ENCODE data around the gene ZBTB14. TPM values are rescaled to one million over a fixed set of nuclear protein-coding genes. Genes with fewer than 3 reads are reported as not detected.

The ZBTB14 gene
- total RNA-seq, 4 donors from 2014 or later, result 9.8 to 13.3 (median 11.1) TPM

DNA sequence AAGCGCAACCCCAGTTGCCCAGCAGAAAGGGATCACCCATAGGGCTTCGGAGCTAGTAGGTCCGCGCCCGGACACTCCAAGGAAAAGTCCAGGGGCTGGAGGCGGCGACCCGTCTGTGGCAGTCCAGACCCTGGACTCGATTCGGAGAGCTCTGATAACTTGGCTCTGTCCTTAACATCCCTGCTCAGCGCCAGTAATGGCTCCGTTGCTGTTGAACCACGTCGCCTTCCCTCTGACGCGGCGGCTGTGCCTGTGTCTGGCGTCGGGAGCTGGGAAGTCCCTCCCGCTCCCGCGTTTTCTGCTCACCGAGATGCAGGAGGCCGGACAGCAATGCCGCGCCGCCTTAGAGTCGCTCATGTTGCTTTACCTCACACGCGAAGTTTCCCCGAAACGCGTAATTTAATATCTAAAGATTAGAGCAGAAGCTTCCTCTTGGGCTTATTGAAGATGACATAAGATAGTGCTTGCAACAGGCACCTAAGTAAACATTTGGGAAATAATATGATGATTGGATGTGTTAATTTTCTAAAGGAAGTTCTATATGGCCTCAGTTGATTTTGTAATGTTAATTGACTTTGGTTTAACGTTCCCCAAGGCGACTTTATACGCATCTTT lies 1.3 kb upstream of the ZBTB14 start:
- H3K4me3 ChIP-seq, result peak overlapping the region; percentile 74 to 94 (median 86)
- no peaks in the 10 kb centered on the region for H3K9me3 ChIP-seq
- TF ChIP-seq POLR2A (IDR thresholded peaks at IDR 0.05) (no peak), EP300 (IDR thresholded peaks at IDR 0.05) (peak; percentile 23 to 56)
- peaks cover 0 to 22% (median 11%) of the 10 kb centered on the region in 4 donors for H3K4me1 ChIP-seq
- no peaks in the 10 kb centered on the region for H3K27me3 ChIP-seq
- WGBS, 2 donors, result 4 to 6% methylated on average over 31 to 36 of the region's 36 CpGs
- H3K27ac ChIP-seq, result peak overlapping the region; percentile 92 to 100 (median 98)
- peak; percentile 64 to 70 for DNase-seq (ENCODE audit: low spot score in 2 of 2)
- H3K36me3 ChIP-seq, result peaks cover 0 to 2% (median 0%) of the 10 kb centered on the region in 3 donors

DNA sequence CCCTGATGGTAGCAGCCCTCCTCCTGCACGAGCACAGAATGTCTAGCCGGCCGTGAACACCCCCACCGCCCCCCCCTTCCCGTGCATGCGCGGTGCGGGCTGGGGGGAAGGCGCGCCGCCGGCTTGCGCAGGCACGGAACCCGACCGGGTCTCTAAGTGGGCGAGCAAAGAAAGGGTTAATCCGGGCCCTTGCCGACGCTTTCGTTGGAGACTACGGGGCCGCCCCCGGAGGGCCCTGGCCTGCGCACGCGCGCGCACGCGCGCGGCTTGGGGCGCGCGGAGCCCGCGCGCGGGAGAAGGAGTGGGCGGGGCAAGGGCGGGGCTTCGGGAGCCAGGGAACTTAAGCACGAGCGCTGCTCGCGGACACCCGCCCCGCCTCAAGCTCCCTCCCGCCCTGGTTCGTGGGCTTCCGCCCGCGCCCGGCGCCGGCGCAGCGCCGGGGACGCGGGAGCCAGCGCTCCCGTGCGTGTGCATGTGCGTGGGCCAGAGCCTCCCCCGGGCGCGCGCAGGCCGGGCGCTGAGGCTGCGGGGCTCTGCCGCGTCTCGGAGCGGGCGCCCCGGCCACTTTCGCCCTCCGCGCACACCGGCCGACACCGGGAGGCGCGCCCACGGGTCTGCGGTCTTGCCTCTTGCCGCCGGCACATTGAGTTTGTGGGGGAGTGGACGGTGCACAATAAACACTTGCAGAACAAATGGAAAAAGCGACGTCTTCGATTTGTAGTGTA lies 617 bp upstream of the ZBTB14 start:
- WGBS, 2 donors, result 0% methylated on average over 33 to 75 of the region's 95 CpGs
- H3K4me1 ChIP-seq, result peaks cover 0 to 22% (median 11%) of the 10 kb centered on the region in 4 donors
- H3K27ac ChIP-seq, result peak overlapping the region; percentile 92 to 100 (median 98)
- H3K9me3 ChIP-seq, result no peaks in the 10 kb centered on the region
- peaks cover 0 to 9% (median 0%) of the 10 kb centered on the region in 3 donors for H3K36me3 ChIP-seq
- peak overlapping the region; percentile 74 to 94 (median 86) for H3K4me3 ChIP-seq
- H3K27me3 ChIP-seq, result no peaks in the 10 kb centered on the region
- peak; percentile 94 to 95 for DNase-seq (ENCODE audit: low spot score in 2 of 2)
- TF ChIP-seq, protein P1, sequence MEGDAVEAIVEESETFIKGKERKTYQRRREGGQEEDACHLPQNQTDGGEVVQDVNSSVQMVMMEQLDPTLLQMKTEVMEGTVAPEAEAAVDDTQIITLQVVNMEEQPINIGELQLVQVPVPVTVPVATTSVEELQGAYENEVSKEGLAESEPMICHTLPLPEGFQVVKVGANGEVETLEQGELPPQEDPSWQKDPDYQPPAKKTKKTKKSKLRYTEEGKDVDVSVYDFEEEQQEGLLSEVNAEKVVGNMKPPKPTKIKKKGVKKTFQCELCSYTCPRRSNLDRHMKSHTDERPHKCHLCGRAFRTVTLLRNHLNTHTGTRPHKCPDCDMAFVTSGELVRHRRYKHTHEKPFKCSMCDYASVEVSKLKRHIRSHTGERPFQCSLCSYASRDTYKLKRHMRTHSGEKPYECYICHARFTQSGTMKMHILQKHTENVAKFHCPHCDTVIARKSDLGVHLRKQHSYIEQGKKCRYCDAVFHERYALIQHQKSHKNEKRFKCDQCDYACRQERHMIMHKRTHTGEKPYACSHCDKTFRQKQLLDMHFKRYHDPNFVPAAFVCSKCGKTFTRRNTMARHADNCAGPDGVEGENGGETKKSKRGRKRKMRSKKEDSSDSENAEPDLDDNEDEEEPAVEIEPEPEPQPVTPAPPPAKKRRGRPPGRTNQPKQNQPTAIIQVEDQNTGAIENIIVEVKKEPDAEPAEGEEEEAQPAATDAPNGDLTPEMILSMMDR (IDR thresholded peaks at IDR 0.05), result no peak
- TF ChIP-seq POLR2A (IDR thresholded peaks at IDR 0.05) (peak; percentile 51 to 64), EP300 (IDR thresholded peaks at IDR 0.05) (peak in 1 of 2 donors; percentile 65)

DNA sequence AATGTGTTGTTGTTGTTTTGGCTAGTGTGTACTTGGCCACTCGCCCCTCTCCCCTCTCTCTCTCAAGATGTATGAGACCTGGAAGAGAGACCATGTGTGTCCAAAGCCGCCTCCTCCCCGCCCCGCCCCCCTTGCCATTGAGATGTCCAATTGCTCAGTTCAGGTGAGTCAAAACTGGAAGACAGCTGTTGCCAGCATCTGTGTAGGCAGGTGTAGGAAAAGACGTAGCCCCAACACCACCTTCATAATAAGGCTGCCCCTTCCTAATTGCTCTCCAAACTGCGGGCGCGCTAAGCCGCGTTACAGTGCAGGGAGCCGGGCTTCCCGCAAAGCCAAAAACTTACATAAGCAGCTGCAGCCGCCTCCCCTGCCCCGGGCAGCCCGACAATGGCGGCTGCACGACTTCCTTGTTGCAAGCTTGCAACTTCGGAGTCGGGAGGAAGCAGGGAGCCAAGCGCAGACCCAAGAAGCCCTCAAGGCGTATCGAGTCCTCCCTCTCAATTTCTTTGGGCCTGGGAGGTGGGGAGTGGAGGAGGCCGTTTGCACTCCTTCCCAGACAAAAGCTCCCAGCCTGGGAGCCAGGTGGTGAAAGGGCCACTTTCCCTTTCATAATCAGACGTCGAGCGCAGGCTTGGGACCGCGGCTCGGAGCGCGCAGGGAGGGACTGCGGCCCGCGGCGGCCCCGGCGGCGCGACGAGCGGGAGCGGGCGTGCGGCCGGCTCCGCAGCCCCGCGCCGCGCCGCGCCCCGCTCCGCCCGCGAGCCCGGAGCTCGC lies 882 bp downstream of the ZBTB14 start:
- 0 to 1% methylated on average over 34 to 54 of the region's 58 CpGs for WGBS, 2 donors
- peak in 1 of 2 donors; percentile 46 for TF ChIP-seq EP300 (IDR thresholded peaks at IDR 0.05)
- no peak for TF ChIP-seq POLR2A (IDR thresholded peaks at IDR 0.05)
- TF ChIP-seq, protein P1 (IDR thresholded peaks at IDR 0.05), result peak in 1 of 5 experiments; percentile 8
- peak; percentile 20 to 30 for DNase-seq (ENCODE audit: low spot score in 2 of 2)

DNA sequence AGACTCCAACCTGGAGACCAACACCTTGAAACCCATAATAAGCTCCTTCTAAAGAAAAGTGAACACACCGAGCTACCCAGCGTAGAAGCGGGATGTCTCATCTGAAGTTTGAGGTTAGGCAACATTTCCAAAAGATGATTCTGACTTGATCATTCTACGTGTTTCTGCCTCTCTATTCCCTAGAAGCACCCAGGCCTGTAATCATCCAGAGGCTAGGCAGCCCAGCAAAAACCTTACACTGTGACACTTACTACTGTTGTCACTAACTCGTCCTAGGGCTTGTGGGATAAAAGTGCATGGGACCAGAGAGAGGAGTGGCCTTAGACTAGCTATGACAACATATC lies 1.4 kb downstream of the ZBTB14 start:
- Histone ChIP-seq H3K36me3 (peaks cover 0 to 21% (median 0%) of the 10 kb centered on the region in 3 donors), H3K9me3 (no peaks in the 10 kb centered on the region), H3K27me3 (no peaks in the 10 kb centered on the region), H3K4me1 (peaks cover 0 to 22% (median 11%) of the 10 kb centered on the region in 4 donors), H3K27ac (peak overlapping the region; percentile 68 to 97 (median 94)), H3K4me3 (peak overlapping the region; percentile 52 to 92 (median 81))
- WGBS, 2 donors, result 54 to 68% methylated on average over 5 of the region's 5 CpGs
- TF ChIP-seq POLR2A (IDR thresholded peaks at IDR 0.05) (no peak), EP300 (IDR thresholded peaks at IDR 0.05) (no peak)
- TF ChIP-seq, protein P1 (IDR thresholded peaks at IDR 0.05), result no peak
- no peak for DNase-seq (ENCODE audit: low spot score in 2 of 2)

More for the DNA sequence above, 882 bp downstream of the ZBTB14 start:
- H3K4me3 ChIP-seq, result peak overlapping the region; percentile 52 to 92 (median 81)
- H3K4me1 ChIP-seq, result peaks cover 0 to 22% (median 11%) of the 10 kb centered on the region in 4 donors
- H3K36me3 ChIP-seq, result peaks cover 0 to 21% (median 0%) of the 10 kb centered on the region in 3 donors
- H3K27me3 ChIP-seq, result no peaks in the 10 kb centered on the region
- no peaks in the 10 kb centered on the region for H3K9me3 ChIP-seq
- peak overlapping the region; percentile 68 to 97 (median 94) for H3K27ac ChIP-seq

DNA sequence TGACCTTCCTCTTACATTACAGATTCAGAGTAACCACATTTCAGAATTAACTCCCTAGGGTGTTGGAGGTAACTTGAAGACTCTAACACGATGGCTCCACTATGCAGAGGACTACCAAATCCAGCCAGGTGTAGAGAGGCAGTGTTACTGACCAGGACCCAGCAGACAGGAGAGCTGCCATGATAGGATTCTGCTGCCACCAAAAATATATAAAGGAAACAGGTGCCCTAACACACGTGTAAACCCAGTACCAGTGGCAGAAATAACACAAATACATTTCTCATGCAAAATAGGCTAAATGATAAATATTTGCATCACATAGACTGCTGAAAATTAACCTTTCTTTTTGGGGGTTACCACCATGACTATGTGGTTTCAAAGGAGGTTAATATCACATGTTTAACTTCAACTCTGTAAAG lies 7.0 kb downstream of the ZBTB14 start:
- peaks cover 0 to 4% (median 2%) of the 10 kb centered on the region in 4 donors for H3K4me1 ChIP-seq
- TF ChIP-seq, protein P1 (IDR thresholded peaks at IDR 0.05), result no peak
- TF ChIP-seq EP300 (IDR thresholded peaks at IDR 0.05) (no peak), POLR2A (IDR thresholded peaks at IDR 0.05) (no peak)
- WGBS, 2 donors, result 35 to 61% methylated on average over 2 of the region's 2 CpGs

More for the DNA sequence above, 7.0 kb downstream of the ZBTB14 start:
- Histone ChIP-seq H3K27me3 (no peaks in the 10 kb centered on the region), H3K4me3 (no peak overlapping the region), H3K9me3 (no peaks in the 10 kb centered on the region), H3K36me3 (peaks cover 0 to 33% (median 0%) of the 10 kb centered on the region in 3 donors), H3K27ac (no peak overlapping the region)
- DNase-seq (ENCODE audit: low spot score in 2 of 2), result no peak

Measured in tibial nerve (tissue), 4 donors.